GM19035 (cell line): ENCODE results near the gene CELSR1.
"Not testable (repeated sequence)": the region's sequence is repeated elsewhere in the genome, so short reads cannot be mapped to it uniquely, and the experiment has no call there.

Experiments used
- ATAC-seq: cut with Tn5 transposase; IDR thresholded peaks from one replicate; pipeline ENCODE4 v1.9.1; 2021; ENCODE audit not compliant: unreplicated experiment

CELSR1 gene

DNA sequence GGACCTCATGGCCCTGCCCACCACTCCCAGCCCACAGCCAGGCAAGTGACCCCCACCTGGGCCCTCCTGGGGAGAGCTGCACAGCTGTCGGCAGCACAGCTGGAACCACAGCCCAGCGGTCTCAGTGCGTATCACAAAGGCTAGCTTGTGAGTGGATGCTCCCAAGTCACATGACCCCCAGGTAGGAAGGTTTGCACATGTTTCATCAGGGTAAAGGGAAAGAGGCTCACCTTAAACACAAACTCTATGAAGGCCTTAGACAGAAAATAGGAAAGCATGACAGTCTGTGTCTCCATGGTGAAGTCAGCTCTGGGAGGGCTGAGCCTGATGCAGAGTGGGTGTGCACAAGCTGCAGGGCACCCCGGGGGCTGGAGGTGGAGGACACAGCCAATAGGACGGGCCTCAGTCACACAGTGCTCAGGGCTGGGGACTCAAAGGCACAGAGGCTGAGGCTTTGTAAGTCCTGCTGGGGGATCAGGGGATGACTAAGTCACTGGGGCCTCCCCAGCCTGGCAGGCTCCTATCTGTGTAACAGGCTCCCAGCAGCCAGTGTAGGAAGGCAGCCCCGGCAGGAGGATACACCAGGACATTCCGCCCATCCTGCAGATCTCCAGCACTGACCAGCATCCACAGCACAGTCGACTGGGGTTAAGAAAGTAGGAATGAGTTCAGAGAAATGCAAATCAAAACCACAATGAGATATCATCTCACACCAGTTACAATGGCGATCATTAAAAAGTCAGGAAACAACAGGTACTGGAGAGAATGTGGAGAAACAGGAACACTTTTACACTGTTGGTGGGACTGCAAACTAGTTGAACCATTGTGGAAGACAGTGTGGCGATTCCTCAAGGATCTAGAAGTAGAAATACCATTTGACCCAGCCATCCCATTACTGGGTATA, 22.0 kb downstream of the CELSR1 start:
- no peak for ATAC-seq

DNA sequence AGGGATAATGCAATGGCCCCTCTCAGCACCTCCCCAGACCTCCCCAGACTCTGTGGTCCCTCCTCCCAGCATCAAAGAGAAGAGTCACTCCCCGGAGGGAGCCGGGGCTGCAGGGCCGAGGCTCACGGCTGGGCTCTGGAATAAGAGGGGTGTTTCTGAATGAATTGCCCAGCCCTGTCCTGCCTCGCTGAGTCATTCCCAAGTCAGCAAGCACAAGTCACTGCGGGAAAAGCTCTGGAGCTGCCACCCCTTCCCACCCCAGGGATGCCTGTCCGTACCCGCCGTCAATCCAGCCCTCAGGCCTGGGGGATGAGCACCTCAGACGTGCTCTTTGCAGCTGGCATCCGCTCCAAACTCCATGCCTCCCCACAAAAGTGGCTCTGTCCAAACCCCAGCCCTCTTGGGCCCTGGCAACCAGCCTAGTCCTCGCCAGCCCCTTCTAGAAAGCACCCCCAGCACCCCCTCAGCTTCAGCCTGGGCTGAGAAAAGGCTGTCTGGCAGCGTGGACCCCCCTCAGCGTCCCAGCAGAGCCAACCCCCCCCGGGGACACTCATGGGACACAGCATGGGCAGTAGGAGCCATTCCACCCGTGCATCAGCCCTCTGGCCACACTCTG, 22.7 kb downstream of the CELSR1 start:
- ATAC-seq, result no peak

DNA sequence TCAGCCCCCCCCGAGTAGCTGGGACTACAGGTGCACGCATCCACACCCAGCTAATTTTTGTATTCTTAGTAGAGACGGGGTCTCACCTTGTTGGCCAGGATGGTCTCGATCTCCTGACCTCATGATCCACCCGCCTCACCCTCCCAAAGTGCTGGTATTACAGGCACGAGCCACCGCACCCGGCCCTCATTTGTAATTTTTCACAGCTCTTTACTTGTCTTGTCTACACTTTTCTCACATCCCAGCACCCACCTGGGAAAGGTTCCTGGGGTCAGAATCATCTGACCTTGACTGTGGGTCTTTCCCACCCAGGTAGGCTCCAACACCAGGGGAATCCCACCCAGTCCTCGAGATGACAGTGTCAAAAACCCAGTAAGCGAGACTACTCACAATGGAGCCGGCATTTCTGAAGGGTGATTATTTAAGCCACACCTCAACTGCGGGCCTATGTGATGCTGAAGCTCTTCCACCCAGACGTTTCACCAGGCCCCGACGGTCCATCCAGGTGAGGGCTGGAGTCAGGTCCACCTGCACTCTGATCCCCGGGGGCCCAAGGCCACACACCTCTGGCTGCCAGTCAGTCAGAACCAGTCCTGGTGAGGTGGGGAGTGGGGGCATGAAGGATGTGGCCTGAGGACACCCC, 23.4 kb downstream of the CELSR1 start:
- no peak for ATAC-seq

DNA sequence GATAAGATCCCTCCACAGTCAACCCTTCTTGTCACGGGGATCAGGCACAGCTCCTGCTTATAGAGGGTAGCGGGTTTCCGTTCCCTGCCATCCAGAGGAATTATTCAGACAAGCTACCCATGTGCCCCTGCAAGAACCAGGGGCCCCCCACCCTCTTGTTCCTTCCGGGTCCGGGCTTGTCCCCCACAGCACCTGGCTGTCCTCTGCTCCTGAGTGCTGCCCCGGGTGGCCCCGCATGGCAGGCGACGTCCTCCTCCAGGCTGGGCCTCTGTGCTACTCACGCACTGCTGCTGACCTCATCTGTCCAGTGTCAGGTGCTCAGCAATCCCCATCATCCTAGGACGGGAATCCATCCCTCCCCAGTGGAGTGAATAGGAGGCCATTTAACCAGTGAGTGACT, 24.7 kb downstream of the CELSR1 start:
- no peak for ATAC-seq

DNA sequence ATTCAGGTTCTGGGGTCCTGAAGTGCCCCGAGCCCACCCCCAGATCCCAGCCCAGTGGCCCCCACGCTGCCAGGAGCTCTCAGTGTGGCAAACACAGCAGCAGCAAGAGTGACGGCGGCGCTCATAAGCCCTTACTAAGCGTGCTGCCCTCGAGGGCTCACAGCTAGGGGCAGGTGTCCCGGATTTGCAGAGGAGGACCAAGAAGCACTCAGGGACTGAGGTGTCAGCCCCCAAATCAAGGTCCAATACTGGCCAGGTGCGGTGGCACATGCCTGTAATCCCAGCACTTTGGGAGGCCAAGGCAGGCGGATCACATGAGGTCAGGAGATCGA, 25.4 kb downstream of the CELSR1 start:
- no peak for ATAC-seq

DNA sequence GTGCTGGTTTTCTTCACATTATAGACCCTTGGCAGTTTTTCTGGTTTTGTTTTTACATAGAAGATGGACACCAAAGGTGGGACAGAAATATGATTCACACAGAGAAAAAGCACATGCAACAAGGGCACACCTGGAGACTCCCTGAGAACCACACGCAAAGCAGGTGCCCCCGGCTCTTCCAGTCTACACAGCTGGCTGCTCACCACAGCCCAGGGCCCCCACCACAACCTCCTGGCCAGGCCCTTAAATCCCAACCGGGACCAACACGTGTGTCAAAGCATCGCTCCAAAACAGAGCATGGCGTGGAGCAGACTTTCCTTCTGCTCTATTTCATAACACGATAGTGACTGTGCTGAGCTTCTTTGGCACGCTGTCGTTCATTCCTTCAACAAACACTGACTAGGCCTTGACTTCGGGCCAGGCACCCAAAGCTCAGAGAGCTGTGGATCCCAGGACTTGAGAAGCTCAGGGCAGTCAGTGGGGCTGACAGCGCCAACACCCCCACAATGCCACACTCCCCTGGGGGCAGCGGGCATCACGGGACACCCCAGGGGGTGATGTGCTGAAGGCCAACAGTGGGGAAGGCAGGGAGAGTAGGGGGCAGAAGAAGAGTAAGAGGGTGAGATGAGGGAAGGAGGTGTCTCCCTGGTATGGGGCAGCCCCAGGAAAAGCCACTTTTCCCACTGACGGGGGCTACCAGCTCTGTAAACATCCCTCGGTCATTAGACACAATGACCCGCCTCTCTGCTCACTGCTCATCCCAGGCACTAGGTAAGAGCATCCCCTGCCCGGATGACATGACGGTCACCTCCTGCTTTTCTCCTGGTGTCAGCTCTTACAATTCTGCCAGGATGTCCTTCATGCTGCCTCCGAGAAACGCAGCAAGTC, 26.0 kb downstream of the CELSR1 start:
- ATAC-seq, result no peak

DNA sequence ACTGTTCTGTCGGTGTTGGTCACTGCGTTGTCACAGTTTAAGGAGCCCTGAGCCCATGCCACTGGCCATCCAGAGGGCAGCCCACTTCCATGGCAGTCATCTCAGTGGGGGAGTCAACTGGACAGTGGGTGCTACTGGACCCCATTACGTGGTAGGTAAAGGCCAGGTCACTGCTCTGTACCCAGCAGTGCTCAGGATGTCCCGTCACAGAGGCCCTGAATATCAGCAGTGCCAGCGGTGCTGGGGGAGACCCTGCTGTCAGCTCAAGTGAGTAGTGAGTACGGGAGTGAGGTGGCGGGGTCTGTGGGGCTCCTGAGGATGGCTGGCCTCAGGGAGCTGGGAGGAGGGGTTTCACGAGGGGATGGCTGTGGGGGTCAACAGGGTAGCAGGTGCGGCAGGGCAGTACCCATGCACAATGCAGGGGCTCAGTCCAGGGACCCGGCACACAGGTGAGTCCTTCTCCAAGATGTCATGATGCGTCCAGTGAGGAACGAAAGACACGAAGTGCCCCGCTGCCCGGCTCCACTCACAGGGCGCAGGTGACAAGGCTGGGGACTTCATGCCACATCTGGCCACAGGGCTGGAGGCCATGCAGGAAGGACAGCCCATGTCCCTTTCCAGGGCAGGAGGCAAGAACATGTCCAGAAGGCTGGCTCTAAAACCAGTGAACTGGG, 27.9 kb downstream of the CELSR1 start:
- no peak for ATAC-seq

DNA sequence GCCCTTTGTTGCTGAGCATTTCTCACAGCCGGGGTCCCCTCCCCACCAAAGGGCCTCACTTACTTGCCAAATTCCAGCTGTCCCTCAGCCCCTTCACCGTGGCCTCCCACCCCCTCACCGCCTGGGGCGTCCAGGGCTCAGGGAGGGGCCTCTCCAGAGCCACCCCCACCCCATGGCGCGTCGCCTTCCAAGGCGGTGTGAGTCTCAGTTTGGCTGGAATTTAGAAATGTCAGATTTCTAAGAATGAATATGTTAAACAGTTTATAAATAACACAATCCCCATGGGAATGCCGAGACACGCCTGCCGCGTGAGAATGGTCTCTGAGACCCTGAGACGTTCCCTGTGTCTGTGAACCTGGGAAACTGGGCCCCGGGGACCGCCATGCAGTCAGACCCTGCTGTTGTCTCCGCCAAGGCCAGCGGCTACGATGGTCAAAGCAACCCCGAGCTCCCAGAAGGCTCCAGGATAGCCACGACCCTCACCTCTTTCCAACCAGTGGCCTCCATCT, 28.9 kb downstream of the CELSR1 start:
- ATAC-seq, result no peak

DNA sequence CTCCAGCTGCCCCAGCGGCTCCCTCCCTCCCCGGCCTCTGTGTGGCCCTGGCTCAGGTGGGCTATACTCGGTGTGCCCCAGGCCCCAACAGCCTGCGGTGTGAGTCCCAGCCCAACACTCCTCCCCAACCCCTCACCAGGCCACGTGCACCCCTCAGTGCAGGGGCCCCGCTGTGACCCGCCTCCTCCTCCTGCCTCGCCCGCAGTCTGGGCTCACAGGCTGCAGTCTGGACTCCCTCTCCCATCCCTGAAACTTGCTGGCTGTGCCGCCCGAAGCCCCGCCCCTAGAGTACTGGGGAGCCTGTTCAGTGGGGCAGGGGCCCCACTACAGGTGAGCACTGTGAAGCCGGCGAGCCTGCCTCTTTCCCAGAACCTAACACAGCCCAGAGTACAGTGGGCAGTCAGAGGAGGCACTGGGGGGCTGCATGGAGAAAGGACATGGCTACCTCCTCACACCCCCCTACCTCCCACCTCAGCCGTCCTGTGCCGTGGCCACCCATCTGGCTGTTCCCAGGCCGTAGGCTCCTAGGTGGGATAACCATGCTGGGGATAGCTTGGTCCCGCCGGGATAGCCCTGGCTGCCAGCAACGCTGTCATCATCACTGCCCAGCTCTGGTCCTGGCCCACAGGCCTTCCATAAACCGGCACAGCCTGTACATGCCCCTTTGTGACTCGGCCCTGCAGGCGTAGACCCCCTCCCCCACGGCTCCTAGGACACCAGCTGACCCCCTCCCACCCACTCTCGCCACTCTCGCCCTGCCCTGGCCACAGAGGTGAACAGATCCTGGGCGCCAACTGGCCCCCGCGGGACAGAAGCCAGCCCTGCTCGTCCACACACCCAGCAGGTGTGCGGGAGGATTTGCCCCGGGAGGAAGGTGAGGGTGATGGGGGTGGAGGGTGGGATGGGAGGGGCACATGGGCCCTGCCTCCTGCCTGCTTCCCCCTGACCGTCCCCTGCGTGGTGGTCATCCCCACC, 29.7 kb downstream of the CELSR1 start:
- no peak for ATAC-seq

DNA sequence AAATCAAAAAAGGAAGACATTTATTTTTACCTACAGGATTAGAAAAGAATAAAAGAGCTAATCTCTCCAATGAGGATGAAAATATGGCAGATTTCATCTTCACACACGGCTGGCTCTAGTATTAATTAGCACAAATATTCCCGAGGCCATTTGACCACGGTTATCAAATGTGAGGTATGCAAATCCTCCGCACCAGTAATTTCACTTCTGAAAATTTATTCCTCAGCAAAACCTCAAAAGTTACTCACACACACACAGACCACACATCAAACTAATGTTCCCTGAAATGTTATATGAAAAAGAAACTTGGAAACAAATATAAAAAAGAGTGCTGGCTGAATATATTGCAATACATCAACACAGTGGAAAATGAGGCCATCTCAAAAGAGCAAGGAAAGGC, 32.8 kb downstream of the CELSR1 start:
- no peak for ATAC-seq

DNA sequence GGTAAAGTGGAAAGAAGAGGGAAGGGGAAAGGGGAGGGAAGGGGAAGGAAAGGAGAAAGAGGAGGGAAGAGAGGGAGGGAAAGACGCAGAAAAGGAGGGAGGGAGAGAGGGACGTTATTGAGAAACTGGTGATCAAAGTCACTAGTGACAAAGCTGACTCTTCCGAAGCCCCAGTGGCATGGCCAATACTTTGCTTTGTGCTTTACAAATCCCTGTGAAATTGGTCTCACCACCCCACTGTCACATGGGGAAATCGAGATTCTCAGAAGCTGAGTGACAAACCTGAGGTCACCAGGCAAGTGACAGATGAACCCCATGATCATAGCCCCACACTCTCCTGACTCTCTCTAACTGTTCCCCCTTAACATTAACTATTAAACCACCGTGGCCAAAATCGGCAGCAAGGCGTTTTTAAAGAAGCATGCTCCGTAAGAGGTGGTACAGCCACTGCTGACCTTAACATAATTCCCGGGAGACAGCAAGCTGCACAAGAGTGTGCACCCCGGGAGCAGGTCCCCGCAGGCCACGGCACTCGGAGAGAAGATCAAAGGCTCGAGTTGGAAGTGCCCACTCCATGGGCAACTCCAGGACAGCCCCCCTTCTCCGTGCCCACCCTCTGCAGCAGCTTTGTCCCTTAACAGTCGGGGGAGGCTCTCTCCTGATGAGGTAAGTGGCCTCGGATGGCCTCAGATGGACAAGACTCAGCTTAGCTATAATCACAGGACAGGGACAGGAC, 34.8 kb downstream of the CELSR1 start:
- ATAC-seq, result no peak

DNA sequence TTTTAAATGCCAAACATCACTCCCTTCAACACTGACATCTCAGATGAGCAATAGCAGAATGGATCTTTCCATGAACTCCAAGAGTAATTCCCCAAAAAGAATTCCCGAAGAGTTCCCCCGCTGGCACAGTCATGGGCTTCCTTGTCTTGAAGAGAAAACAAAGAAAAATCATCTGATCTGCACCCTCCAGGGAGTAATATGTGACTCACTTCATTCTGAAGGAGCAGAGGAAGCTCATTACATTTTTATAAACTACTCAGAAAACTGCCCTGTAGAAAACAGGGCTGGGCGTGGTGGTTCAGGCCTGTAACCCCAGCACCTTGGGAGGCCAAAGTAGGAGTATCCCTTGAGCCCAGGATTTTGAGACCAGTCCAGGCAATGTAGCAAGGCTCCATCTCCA, 35.7 kb downstream of the CELSR1 start:
- ATAC-seq, result no peak

DNA sequence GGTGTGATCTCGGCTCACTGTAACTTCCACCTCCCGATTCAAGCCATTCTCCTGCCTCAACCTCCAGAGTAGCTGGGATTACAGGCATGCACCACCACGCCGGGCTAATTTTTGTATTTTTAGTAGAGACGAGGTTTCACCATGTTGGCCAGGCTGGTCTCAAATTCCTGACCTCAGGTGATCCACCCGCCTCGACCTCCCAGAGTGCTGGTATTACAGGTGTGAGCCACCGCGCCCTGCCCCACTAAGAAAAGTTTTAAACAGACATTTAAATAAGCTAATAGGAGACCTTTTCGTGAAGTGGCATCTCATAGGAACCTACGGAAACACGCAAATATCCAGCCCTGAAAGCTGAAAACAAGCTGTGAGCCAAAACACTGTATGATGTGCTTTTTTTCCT, 36.2 kb downstream of the CELSR1 start:
- ATAC-seq, result not testable (repeated sequence)

DNA sequence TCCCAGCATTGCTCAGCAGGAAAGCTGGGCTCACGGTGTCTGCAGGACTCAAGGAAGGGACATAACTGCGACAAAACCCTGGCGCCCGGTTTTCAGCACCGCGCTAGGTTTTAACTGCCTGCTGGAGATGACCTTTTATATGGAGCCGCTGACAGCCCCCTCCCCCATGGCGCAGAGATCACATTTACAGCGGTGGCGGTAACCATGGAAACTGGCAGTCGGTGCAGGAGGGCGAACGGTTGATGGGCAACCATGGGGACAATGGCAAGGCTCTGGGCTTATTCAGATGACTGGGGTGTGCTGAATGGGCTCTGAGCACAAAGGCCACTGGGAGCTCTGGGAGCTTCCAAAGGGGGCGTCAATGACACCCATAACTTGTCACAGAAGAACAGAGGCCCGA, 37.2 kb downstream of the CELSR1 start:
- ATAC-seq, result no peak

DNA sequence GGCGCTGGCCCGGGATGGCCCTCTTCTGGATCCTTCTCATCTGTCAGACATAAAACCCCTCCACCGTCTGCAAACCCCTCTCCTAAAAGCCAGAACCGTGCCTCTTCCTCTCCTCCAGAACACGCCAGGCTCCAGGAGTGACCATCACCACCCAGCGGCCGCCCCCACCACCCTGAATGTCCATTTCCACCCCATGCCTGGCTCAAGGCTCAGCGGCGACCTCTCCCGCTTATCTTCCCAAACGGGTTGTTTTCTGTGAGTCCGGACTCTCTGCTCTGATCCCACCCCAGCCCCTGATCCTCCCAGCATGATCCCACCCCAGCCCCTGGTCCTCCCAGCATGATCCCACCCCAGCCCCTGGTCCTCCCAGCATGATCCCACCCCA, 37.6 kb downstream of the CELSR1 start:
- ATAC-seq, result no peak

DNA sequence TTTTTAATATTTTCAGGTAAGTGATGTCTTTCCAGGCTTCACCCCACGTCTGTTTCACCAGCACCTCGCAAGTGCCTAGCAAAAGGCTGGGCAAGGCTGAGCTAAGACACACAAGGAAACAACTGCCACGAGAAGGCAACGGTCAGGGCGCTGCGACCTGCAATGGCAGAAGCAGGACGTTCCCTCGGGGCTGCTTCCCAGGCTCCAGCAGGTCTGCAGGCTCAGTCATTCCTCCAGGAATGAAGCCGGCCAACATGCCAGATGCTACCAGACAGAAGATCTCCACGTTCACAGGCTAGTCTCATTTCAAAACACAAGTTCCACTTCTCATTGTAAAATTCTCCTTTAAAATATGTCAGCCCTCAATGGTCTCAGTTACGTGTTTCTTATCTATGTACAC, 45.5 kb downstream of the CELSR1 start:
- ATAC-seq, result no peak

DNA sequence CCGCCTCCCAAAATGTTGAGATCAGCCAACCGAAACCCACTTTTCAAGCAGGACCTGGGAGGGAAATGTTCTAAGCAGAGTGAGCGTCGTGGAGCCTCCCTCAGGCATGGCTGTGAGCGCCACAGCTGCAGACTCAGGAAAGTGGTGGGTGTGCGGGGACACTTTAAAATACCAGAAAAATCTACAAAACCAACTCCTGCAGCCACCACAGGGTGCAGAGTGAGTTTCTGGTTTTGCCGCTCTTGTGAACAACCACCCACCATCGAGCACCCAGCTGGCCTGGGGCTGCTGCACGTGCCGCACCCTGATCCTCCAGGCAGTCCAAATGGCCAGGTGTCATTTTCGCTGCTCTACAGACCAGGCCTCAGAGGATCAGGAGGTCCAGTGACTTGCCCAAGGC, 46.9 kb downstream of the CELSR1 start:
- ATAC-seq, result no peak

DNA sequence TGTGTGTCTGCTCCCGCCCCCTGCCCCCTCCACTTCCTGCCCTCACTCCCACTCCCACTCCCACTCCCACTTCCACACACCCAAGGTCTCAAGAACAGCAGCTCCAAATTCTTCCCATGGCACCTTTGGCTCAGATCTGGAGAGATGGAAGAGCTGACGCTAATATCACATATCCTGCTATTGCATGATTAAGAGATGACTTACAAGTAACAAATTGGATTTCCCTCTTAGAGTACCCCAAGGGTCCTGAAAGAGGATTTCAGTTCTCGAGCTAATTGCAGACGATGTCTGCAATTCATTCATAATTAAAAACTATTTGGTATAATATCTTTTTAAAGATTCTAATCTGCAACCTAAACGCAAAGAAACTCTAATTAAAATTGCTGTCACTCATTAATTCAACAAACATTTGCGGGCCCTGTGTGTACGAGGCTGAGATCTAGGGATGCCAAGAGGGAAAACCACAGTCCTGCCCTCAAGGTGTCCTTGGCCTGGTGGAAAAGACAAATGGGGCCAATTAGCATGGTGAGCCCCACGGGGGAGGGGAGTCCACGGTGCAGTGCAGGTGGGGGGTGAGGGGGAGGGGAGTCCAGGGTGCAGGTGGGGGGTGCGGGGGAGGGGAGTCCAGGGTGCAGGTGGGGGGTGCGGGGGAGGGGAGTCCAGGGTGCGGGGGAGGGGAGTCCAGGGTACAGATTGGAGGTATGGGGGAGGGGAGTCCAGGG, 50.3 kb downstream of the CELSR1 start:
- no peak for ATAC-seq
